RWPE2 (cell line): ENCODE measurements around the gene L1CAM.

Source experiments
- ATAC-seq: fragments of 200-7000 bp; cut with Tn5 transposase; 3 replicates; pipeline ENCODE4 v1.9.1; 2021; ENCODE audit warnings: low read depth
- DNase-seq: peaks from one replicate; pipeline ENCODE4 v3.0.0-alpha.2; 2020; ENCODE audit warnings: low spot score
- H3K27ac ChIP-seq: fragments of 450-650 bp; 2 replicates; pipeline ENCODE4 v1.5.1; 2017; ENCODE audit warnings: mild to moderate bottlenecking; ENCODE audit not compliant: poor library complexity, severe bottlenecking
- H3K27me3 ChIP-seq: fragments of 250-450 bp; sonication (Bioruptor Pico); 2 replicates; pipeline ENCODE4 v1.5.1; 2021; ENCODE audit warnings: mild to moderate bottlenecking, moderate library complexity; ENCODE audit not compliant: insufficient read depth, poor library complexity, severe bottlenecking
- H3K36me3 ChIP-seq: fragments of 250-450 bp; sonication (Bioruptor Pico); 2 replicates; pipeline ENCODE4 v1.5.1; 2020; ENCODE audit warnings: low read depth, mild to moderate bottlenecking, moderate library complexity
- H3K4me1 ChIP-seq: fragments of 250-450 bp; sonication (Bioruptor Pico); 2 replicates; pipeline ENCODE4 v1.5.1; 2021; ENCODE audit warnings: mild to moderate bottlenecking, moderate library complexity; ENCODE audit not compliant: insufficient read depth, poor library complexity, severe bottlenecking
- H3K4me3 ChIP-seq: fragments of 250-450 bp; sonication (Bioruptor Pico); 2 replicates; pipeline ENCODE4 v1.5.1; 2021; ENCODE audit warnings: mild to moderate bottlenecking, moderate library complexity; ENCODE audit not compliant: severe bottlenecking
- H3K9me3 ChIP-seq: fragments of 250-450 bp; sonication (Bioruptor Pico); 2 replicates; pipeline ENCODE4 v1.5.1; 2021; ENCODE audit warnings: mild to moderate bottlenecking, moderate library complexity; ENCODE audit not compliant: severe bottlenecking
- TF ChIP-seq, protein P1 (sequence below): fragments of 450-650 bp; IDR thresholded peaks from one replicate; pipeline ENCODE4 v1.5.1; 2017; ENCODE audit warnings: mild to moderate bottlenecking, moderate library complexity; ENCODE audit not compliant: poor library complexity, severe bottlenecking

Gene L1CAM

DNA sequence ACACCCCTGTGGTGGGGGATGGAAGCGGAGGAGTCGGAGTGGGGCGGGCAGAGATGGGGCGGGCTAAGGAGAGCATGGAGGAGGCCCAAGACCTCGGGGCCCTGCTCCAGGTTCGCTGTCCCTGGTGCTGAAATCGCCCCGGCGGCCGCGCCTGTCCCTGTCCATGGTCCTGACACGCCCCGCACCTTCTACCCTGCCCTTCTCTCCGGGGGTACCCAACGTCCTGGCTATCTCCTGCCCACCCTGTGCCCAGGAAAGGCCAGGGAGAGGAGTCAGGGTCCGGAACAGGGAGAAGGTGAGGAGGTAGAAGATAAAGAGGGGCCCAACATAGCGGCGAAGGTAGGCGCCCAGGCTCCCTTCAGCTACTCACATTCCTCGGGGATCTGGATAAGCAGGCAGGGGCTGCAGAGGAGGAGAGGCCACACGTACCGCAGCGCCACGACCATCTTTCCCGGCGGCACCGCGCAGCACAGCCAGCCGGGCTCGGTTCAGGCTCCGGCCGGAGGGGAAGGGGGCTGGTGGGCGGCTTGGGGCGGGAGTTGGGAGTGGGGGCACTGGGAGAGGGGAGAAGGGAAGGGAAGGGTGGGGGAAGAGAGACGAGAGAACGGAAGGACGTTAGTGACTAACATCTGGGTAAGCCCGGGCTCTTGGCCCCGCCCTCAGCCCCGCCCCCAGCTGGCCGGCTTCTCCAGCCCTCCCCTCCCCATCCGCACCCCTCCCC is 10.4 kb downstream of the L1CAM start:
- H3K27ac ChIP-seq: no peak overlapping the region
- TF ChIP-seq, protein P1, sequence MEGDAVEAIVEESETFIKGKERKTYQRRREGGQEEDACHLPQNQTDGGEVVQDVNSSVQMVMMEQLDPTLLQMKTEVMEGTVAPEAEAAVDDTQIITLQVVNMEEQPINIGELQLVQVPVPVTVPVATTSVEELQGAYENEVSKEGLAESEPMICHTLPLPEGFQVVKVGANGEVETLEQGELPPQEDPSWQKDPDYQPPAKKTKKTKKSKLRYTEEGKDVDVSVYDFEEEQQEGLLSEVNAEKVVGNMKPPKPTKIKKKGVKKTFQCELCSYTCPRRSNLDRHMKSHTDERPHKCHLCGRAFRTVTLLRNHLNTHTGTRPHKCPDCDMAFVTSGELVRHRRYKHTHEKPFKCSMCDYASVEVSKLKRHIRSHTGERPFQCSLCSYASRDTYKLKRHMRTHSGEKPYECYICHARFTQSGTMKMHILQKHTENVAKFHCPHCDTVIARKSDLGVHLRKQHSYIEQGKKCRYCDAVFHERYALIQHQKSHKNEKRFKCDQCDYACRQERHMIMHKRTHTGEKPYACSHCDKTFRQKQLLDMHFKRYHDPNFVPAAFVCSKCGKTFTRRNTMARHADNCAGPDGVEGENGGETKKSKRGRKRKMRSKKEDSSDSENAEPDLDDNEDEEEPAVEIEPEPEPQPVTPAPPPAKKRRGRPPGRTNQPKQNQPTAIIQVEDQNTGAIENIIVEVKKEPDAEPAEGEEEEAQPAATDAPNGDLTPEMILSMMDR: no peak
- H3K27me3 ChIP-seq: no peaks in the 10 kb centered on the region
- ATAC-seq (peak; percentile 30; the same call in 1 of the 3 replicates), DNase-seq (no peak)
- no peaks in the 10 kb centered on the region for H3K9me3 ChIP-seq
- no peak overlapping the region for H3K4me3 ChIP-seq
- H3K4me1 ChIP-seq: no peaks in the 10 kb centered on the region
- H3K36me3 ChIP-seq: 0 out of 2 replicates have a peak, but pooled peaks cover 4% of the 10 kb centered on the region

DNA sequence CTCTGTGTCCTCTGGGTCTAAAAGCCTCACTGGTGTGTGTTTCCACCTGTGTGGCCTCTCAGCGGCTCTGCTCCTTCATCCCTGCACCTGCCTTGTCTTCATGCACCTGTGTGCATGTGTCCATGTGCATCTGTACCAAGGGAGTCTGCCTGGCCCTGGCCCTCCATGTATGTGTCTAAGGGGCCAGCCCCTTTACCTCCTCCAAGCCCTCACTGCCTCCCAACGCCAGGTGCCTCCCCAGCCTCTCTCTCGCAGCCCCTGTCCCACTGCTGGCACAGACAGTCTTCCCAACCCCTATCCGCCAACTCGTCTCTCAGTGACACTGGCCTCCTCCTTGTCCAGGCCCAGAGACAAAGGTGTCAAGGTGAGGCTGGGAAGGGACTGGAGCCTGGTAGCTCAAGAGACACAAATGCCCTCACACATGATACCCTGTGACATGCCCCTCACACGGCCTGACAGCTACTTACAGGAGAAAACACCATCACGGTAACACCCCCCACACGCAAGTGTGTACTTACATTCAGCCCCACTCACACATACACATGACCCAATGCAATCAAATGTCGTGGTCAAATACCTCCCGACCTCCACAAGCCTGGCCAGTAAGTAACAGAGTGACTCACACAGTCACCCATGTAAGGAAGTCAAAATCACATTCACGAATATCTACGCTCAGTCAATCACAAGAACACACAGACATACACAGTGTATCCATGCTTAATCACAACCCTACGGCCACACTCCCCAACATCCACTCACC is 11.4 kb downstream of the L1CAM start:
- ATAC-seq (no peak), DNase-seq (no peak)
- H3K27me3 ChIP-seq: no peaks in the 10 kb centered on the region
- TF ChIP-seq, protein P1: no peak
- 0 out of 2 replicates have a peak, but pooled peaks cover 4% of the 10 kb centered on the region for H3K36me3 ChIP-seq
- no peak overlapping the region for H3K27ac ChIP-seq
- H3K9me3 ChIP-seq: no peaks in the 10 kb centered on the region
- no peaks in the 10 kb centered on the region for H3K4me1 ChIP-seq
- no peak overlapping the region for H3K4me3 ChIP-seq

DNA sequence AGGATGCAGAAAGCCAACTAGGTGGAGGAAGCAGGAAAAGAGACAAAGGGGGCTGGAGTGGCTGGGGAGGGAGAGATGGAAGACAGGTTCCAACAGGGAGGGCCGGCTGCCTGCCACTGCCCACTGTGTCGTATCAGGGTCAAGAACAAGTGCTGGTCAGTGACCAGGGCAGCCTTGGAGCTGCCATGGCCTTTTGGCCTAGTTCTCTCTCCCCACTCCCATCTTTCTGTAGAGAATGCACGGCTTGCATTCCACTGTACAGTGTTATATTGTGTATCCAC is 11.9 kb downstream of the L1CAM start:
- DNase-seq: no peak
- no peak for ATAC-seq
- Histone ChIP-seq H3K9me3 (no peaks in the 10 kb centered on the region), H3K4me1 (no peaks in the 10 kb centered on the region), H3K36me3 (0 out of 2 replicates have a peak, but pooled peaks cover 4% of the 10 kb centered on the region), H3K4me3 (no peak overlapping the region), H3K27ac (no peak overlapping the region), H3K27me3 (no peaks in the 10 kb centered on the region)
- TF ChIP-seq, protein P1: no peak

DNA sequence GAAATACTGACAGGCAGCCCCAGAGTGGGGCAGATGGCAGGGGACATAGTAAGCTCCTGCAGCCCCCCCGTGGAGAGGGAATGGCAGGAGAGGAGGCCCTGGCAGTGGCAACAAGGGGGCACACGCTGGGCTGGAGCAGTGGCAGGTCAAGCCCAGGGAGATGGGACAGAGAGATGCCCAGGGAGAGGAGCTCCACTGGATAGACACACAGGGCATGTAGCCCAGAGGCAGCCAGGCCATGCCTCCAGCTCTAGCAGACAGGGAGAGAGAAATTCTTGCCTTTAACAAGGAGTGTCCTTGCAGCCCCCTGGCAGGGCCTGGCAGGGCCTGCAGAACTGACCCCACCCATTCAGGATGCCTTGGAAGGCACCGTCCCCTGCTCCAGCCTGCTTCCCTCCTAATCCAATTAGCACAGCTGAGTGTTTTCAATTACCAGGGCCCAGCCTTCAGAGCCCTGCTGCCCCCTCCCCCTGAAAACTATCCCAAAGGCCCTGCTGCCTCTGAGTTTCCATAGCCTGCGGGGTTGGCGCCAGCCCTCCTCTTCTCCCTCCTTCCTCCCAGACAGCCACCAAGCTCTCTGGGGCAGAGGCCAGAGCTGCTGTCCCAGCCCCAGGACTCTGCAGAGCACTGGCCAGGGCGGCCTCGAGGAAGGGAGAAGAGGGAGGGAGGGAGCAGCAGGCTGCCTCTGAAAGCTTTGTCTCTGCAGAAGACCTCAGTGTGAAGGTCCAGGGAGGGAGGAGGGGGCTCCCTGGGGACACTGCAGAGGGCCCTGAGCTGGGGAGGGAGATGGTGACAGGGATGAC is 12.5 kb downstream of the L1CAM start:
- Histone ChIP-seq H3K27me3 (no peaks in the 10 kb centered on the region), H3K4me1 (no peaks in the 10 kb centered on the region), H3K27ac (no peak overlapping the region), H3K9me3 (no peaks in the 10 kb centered on the region), H3K4me3 (no peak overlapping the region), H3K36me3 (0 out of 2 replicates have a peak, but pooled peaks cover 4% of the 10 kb centered on the region)
- DNase-seq (no peak), ATAC-seq (no peak)
- TF ChIP-seq, protein P1: no peak
